K562 (cell line): ENCODE data around the gene ATF6B.

Experiments
- CHD2 ChIP-seq: IDR thresholded peaks from 2 replicates; pipeline ENCODE4 v1.6.1; 2011; ENCODE audit warnings: low read depth, low read length
- CTCF ChIP-seq, 3 experiments: IDR thresholded peaks in 2 of 3; conservative IDR thresholded peaks in 1 of 3; 2 replicates each; pipeline ENCODE4 v1.5.1; 2011 to 2012; ENCODE audit warnings: low read length in 3 of 3, mild to moderate bottlenecking in 3 of 3, control low read depth in 2 of 3, improper control_type of control experiment in 1 of 3, inconsistent platforms in 1 of 3, low read depth in 1 of 3, mixed read lengths in 1 of 3, moderate library complexity in 1 of 3; ENCODE audit not compliant: insufficient read depth in 2 of 3
- JUN ChIP-seq, 2 experiments: sonication (generic) in 1 of 2; formaldehyde crosslinking in 1 of 2; IDR thresholded peaks; 2 replicates each; pipeline versions ENCODE4 v1.6.1 to v1.8.0; 2012 to 2022; ENCODE audit warnings: borderline replicate concordance in 2 of 2, mild to moderate bottlenecking in 2 of 2, improper control_type of control experiment in 1 of 2, low read depth in 1 of 2, low read length in 1 of 2, missing genetic modification reagents in 1 of 2
- KLF1 ChIP-seq: fragments of 450-650 bp; IDR thresholded peaks from 2 replicates; pipeline ENCODE4 v1.6.1; 2016; ENCODE audit warnings: missing genetic modification characterization, missing compliant biosample characterization
- MAX ChIP-seq: sonication (generic); formaldehyde crosslinking; IDR thresholded peaks from 2 replicates; pipeline ENCODE4 v1.9.0; 2022; ENCODE audit warnings: mild to moderate bottlenecking, missing genetic modification reagents
- NR2C1 ChIP-seq, 2 experiments: fragments of 450-650 bp; IDR thresholded peaks; 2 replicates each; pipeline ENCODE4 v1.6.1; 2017; ENCODE audit warnings: mild to moderate bottlenecking in 2 of 2, antibody characterized with exemption in 1 of 2, inconsistent platforms in 1 of 2, missing compliant biosample characterization in 1 of 2, missing genetic modification characterization in 1 of 2
- REST ChIP-seq, 2 experiments: fragments of 450-650 bp; formaldehyde crosslinking in 1 of 2; IDR thresholded peaks; 2 replicates each; pipeline versions ENCODE4 v1.4.0 to v1.6.1; 2014 to 2020; ENCODE audit warnings: mild to moderate bottlenecking in 2 of 2, borderline replicate concordance in 1 of 2, low read depth in 1 of 2
- SMAD1 ChIP-seq: fragments of 150-350 bp; IDR thresholded peaks from 2 replicates; pipeline ENCODE4 v1.6.1; 2014; ENCODE audit warnings: low read length, low read depth; ENCODE audit not compliant: partially characterized antibody
- TBL1XR1 ChIP-seq, 2 experiments: IDR thresholded peaks; 2 replicates each; pipeline ENCODE4 v1.6.1; 2012; ENCODE audit warnings: improper control_type of control experiment in 2 of 2, low read length in 2 of 2, mild to moderate bottlenecking in 1 of 2

GRCh38 chr6:32076321-32076809, 51.7 kb downstream of the ATF6B start:
- no peak for TF ChIP-seq JUN (IDR thresholded peaks at IDR 0.05; ENCODE audit: borderline replicate concordance, low read depth, low read length)
- TF ChIP-seq JUN (CRISPR knock-in tag; IDR thresholded peaks at IDR 0.05; ENCODE audit: borderline replicate concordance): no peak
- TF ChIP-seq CHD2: no peak
- no peak for TF ChIP-seq SMAD1
- TF ChIP-seq MAX: no peak
- no peak for TF ChIP-seq CTCF (IDR thresholded peaks at IDR 0.05 in 2 of 3, conservative IDR thresholded peaks at IDR 0.05 in 1 of 3; ENCODE audit: insufficient read depth in 2 of 3, low read depth in 1 of 3, low read length in 3 of 3)
- no peak for TF ChIP-seq TBL1XR1 (IDR thresholded peaks at IDR 0.05; ENCODE audit: low read length in 2 of 2)
- no peak for TF ChIP-seq KLF1
- no peak for TF ChIP-seq REST (IDR thresholded peaks at IDR 0.05; ENCODE audit: borderline replicate concordance)
- TF ChIP-seq REST (CRISPR knock-in tag; IDR thresholded peaks at IDR 0.05; ENCODE audit: low read depth): no peak
- TF ChIP-seq NR2C1 (IDR thresholded peaks at IDR 0.05): no peak
- no peak for TF ChIP-seq NR2C1 (tag; IDR thresholded peaks at IDR 0.05)
